ENCODE measurements around the gene PIEZO2. TPM values are rescaled to one million over a fixed set of nuclear protein-coding genes. Genes with fewer than 3 reads are reported as not detected.

Gene PIEZO2
- total and polyA plus RNA-seq, 10 donors: 0.42 to 13.0 (median 8.0) TPM

- no peaks in the 10 kb centered on the region for H3K27me3 ChIP-seq (replicated peaks in 1 of 7)
- no peak for DNase-seq
- no peak overlapping the region for H3K4me3 ChIP-seq
- no peaks in the 10 kb centered on the region for H3K36me3 ChIP-seq
- H3K27ac ChIP-seq: no peak overlapping the region
- H3K9me3 ChIP-seq: no peaks in the 10 kb centered on the region
- no peak for TF ChIP-seq POLR2A (IDR thresholded peaks at IDR 0.05)
- TF ChIP-seq CTCF (IDR thresholded peaks at IDR 0.05 in 8 of 11, conservative IDR thresholded peaks at IDR 0.05 in 3 of 11): no peak
- TF ChIP-seq POLR2AphosphoS5 (IDR thresholded peaks at IDR 0.05): no peak
- no peaks in the 10 kb centered on the region for H3K4me1 ChIP-seq
- WGBS, 5 donors: 77 to 92% (median 89%) methylated on average over 4 of the region's 4 CpGs
- intact Hi-C loops (cut with DNase I; ENCODE audit: low total_unique reads): no loop called here
Observed at GRCh38 chr18:11113046-11113548, 36.3 kb downstream of the PIEZO2 start.

GRCh38 chr18:11112286-11112685 is 37.1 kb downstream of the PIEZO2 start:
- Histone ChIP-seq H3K27ac (no peak overlapping the region), H3K9me3 (no peaks in the 10 kb centered on the region), H3K36me3 (no peaks in the 10 kb centered on the region), H3K4me3 (no peak overlapping the region), H3K4me1 (no peaks in the 10 kb centered on the region), H3K27me3 (replicated peaks in 1 of 7) (no peaks in the 10 kb centered on the region)
- no peak for DNase-seq
- WGBS, 5 donors: 91 to 96% (median 94%) methylated on average over 3 of the region's 3 CpGs
- intact Hi-C loops (cut with DNase I; ENCODE audit: low total_unique reads): no loop called here
- TF ChIP-seq POLR2AphosphoS5 (IDR thresholded peaks at IDR 0.05) (no peak), POLR2A (IDR thresholded peaks at IDR 0.05) (no peak), CTCF (IDR thresholded peaks at IDR 0.05 in 8 of 11, conservative IDR thresholded peaks at IDR 0.05 in 3 of 11) (no peak)

GRCh38 chr18:11110509-11110908 is 38.9 kb downstream of the PIEZO2 start:
- WGBS, 5 donors: 80 to 94% (median 88%) methylated on average over 5 to 16 of the region's 16 CpGs
- intact Hi-C loops (cut with DNase I; ENCODE audit: low total_unique reads): no loop called here

GRCh38 chr18:11108947-11109346 is 40.4 kb downstream of the PIEZO2 start:
- WGBS, 5 donors: 32 to 66% (median 54%) methylated on average over 3 of the region's 3 CpGs
- no peak for DNase-seq
- TF ChIP-seq POLR2A (IDR thresholded peaks at IDR 0.05) (no peak), CTCF (IDR thresholded peaks at IDR 0.05 in 8 of 11, conservative IDR thresholded peaks at IDR 0.05 in 3 of 11) (no peak), POLR2AphosphoS5 (IDR thresholded peaks at IDR 0.05) (no peak)
- Histone ChIP-seq H3K36me3 (no peaks in the 10 kb centered on the region), H3K4me3 (no peak overlapping the region), H3K9me3 (no peaks in the 10 kb centered on the region), H3K4me1 (no peaks in the 10 kb centered on the region), H3K27me3 (replicated peaks in 1 of 7) (no peaks in the 10 kb centered on the region), H3K27ac (no peak overlapping the region)
- intact Hi-C loops (cut with DNase I; ENCODE audit: low total_unique reads): no loop called here

More at GRCh38 chr18:11110509-11110908, 38.9 kb downstream of the PIEZO2 start:
- no peaks in the 10 kb centered on the region for H3K4me1 ChIP-seq
- no peaks in the 10 kb centered on the region for H3K36me3 ChIP-seq
- H3K27ac ChIP-seq: no peak overlapping the region
- no peak for DNase-seq
- TF ChIP-seq CTCF (IDR thresholded peaks at IDR 0.05 in 8 of 11, conservative IDR thresholded peaks at IDR 0.05 in 3 of 11) (no peak), POLR2AphosphoS5 (IDR thresholded peaks at IDR 0.05) (no peak), POLR2A (IDR thresholded peaks at IDR 0.05) (no peak)
- no peak overlapping the region for H3K4me3 ChIP-seq
- no peaks in the 10 kb centered on the region for H3K9me3 ChIP-seq
- no peaks in the 10 kb centered on the region for H3K27me3 ChIP-seq (replicated peaks in 1 of 7)

Data from spleen (tissue), 11 donors.